ENCODE measurements around the gene IL22RA2.

DNA sequence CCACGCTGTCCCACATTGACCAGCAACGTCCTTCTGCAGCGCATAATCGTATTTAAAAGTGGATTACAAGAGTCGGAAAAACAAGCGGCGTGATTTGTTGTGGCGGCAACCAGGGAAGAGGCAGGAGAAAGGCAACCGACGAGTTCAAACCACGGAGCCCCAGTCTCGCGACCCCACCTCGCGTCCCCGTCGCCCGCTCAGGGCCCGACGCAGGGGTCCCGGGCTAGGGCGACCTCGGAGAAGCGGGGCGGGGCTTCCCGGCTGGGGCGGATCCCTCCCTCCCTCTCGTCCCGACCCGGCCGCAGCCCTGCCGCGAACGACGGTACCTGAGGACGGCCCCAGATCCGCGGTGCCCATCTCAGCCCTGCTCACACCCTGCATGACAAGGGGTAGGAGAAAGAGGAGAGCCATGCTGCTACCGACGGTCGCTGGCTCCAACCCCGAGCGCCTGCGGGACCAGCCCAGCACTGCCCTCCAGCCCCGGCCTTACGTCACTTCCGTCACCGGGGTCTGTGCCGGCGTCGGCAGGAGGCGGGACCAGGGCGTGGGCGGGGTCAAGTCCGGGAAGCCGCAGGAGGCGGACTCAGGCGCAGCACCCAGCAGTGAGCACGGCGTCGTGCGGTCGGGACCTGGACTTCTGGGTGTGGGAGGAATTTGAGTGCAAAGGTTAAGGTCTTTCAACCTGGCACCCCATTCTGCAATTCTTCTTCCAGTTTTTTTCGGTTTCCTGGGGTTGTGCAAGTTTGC lies 45.6 kb upstream of the IL22RA2 start, which contains the start of gene IFNGR1:
- TF ChIP-seq, protein P1, sequence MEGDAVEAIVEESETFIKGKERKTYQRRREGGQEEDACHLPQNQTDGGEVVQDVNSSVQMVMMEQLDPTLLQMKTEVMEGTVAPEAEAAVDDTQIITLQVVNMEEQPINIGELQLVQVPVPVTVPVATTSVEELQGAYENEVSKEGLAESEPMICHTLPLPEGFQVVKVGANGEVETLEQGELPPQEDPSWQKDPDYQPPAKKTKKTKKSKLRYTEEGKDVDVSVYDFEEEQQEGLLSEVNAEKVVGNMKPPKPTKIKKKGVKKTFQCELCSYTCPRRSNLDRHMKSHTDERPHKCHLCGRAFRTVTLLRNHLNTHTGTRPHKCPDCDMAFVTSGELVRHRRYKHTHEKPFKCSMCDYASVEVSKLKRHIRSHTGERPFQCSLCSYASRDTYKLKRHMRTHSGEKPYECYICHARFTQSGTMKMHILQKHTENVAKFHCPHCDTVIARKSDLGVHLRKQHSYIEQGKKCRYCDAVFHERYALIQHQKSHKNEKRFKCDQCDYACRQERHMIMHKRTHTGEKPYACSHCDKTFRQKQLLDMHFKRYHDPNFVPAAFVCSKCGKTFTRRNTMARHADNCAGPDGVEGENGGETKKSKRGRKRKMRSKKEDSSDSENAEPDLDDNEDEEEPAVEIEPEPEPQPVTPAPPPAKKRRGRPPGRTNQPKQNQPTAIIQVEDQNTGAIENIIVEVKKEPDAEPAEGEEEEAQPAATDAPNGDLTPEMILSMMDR (IDR thresholded peaks at IDR 0.05 in 4 of 5, conservative IDR thresholded peaks at IDR 0.05 in 1 of 5), result no peak
- TF ChIP-seq POLR2A (IDR thresholded peaks at IDR 0.05), result peak; percentile 99

Measured in gastrocnemius medialis (tissue), 4 donors.